Astrocyte (in vitro differentiated cells and primary cell): ENCODE data around the gene KEAP1.

Experiments used
- CTCF ChIP-seq: IDR thresholded peaks from 2 replicates; pipeline ENCODE4 v1.5.1; 2011; ENCODE audit warnings: low read depth, mild to moderate bottlenecking, inconsistent platforms, low read length, moderate library complexity; ENCODE audit not compliant: insufficient read depth
- EZH2 ChIP-seq: IDR thresholded peaks from 2 replicates; pipeline ENCODE4 v1.6.1; 2012; ENCODE audit warnings: mild to moderate bottlenecking, low read length, inconsistent platforms; ENCODE audit not compliant: insufficient read depth

GRCh38 chr19:10518444-10519361 lies 15.5 kb upstream of the KEAP1 start:
- TF ChIP-seq CTCF: no peak
- no peak for TF ChIP-seq EZH2
